Transverse colon (tissue), 4 donors: ENCODE results near the gene AFM. TPM values are rescaled to one million over a fixed set of nuclear protein-coding genes. Genes with fewer than 3 reads are reported as not detected.

Experiments used
- DNase-seq: peaks from one replicate; pipeline ENCODE4 v3.0.0-alpha.2; 2019
- H3K27ac ChIP-seq, 4 donors: fragments of 200-600 bp; sonication (generic); 2 replicates each; pipeline ENCODE4 v1.5.1; 2016 to 2018; ENCODE audit warnings: inconsistent platforms in 4 of 4
- H3K27me3 ChIP-seq: fragments of 200-600 bp; sonication (generic); 2 replicates; pipeline ENCODE4 v1.5.1; 2017; ENCODE audit warnings: inconsistent platforms
- H3K36me3 ChIP-seq, 4 donors: fragments of 200-600 bp; sonication (generic); 2 replicates each; pipeline ENCODE4 v1.5.1; 2017 to 2019; ENCODE audit warnings: inconsistent platforms in 4 of 4
- H3K4me1 ChIP-seq, 4 donors: fragments of 200-600 bp; sonication (generic); 2 replicates each; pipeline ENCODE4 v1.5.1; 2017 to 2020; ENCODE audit warnings: inconsistent platforms in 4 of 4
- H3K4me3 ChIP-seq, 4 donors: fragments of 200-600 bp; sonication (generic); 1 replicate in 1 of 4; 2 replicates in 3 of 4; pipeline versions ENCODE4 v1.5.1 to v1.6.1; 2017 to 2019; ENCODE audit warnings: inconsistent platforms in 4 of 4
- H3K9me3 ChIP-seq, 2 donors: fragments of 200-600 bp; sonication (generic); 2 replicates each; pipeline ENCODE4 v1.5.1; 2017 to 2019; ENCODE audit warnings: inconsistent platforms in 2 of 2
- EP300 ChIP-seq: sonication (generic); formaldehyde crosslinking; IDR thresholded peaks from one replicate; pipeline ENCODE4 v1.6.1; 2017; ENCODE audit warnings: antibody characterized with exemption, low read depth
- POLR2A ChIP-seq: fragments of 450-650 bp; IDR thresholded peaks from one replicate; pipeline ENCODE4 v1.6.1; 2016; ENCODE audit warnings: antibody characterized with exemption, mild to moderate bottlenecking, moderate library complexity
- POLR2AphosphoS5 ChIP-seq, 3 donors: sonication (generic); formaldehyde crosslinking; IDR thresholded peaks; one replicate each; pipeline ENCODE4 v1.6.1; 2016; ENCODE audit warnings: antibody characterized with exemption in 3 of 3
- WGBS, 2 donors: methylation state at CpG; one replicate each; pipeline ENCODE4 v1.1.5; 2018; ENCODE audit warnings: low coverage in 1 of 2; 5-methylcytosine and 5-hydroxymethylcytosine counted together
- in situ Hi-C, 4 donors: fragments of 200-750 bp; cut with MboI; loops; one replicate each; pipeline versions ENCODE4 v1.15.0 to v1.15.1; 2017; ENCODE audit warnings: low sequenced_read_pairs in 3 of 4, low pct_ligation_motif_present in 1 of 4, low pct_unique_long_range_greater_than_20kb in 1 of 4
- intact Hi-C: fragments of 100-400 bp; cut with DNase I; formaldehyde crosslinking; loops from one replicate; pipeline ENCODE4 v1.15.1; 2023; ENCODE audit warnings: low total_unique reads
- total RNA-seq, 4 donors: library from RNA; depleted of rRNA; stranded (reverse); fragments of >200 nt; gene quantifications; one replicate each; pipeline ENCODE4 v1.1.0, GENCODE V29; 2016
- TF ChIP-seq, protein P1 (sequence below), 5 experiments: fragments of 200-600 bp in 3 of 5; fragments of 450-650 bp in 2 of 5; sonication (generic) in 3 of 5; IDR thresholded peaks; 1 replicate in 2 of 5; 2 replicates in 3 of 5; pipeline ENCODE4 v1.5.1; 2016 to 2017; ENCODE audit warnings: antibody characterized with exemption in 5 of 5, inconsistent platforms in 3 of 5, mild to moderate bottlenecking in 2 of 5, moderate library complexity in 1 of 5

The AFM gene
- total RNA-seq, 4 donors from 2014 or later = not detected

- Histone ChIP-seq H3K27ac (no peak overlapping the region), H3K4me1 (no peaks in the 10 kb centered on the region), H3K9me3 (no peaks in the 10 kb centered on the region), H3K36me3 (no peaks in the 10 kb centered on the region), H3K27me3 (no peaks in the 10 kb centered on the region), H3K4me3 (no peak overlapping the region)
- DNase-seq = no peak
- WGBS, 2 donors = 83 to 86% methylated on average over 7 of the region's 7 CpGs
- intact Hi-C loops = no loop called here
- in situ Hi-C loops = no loop called here
- TF ChIP-seq POLR2A (no peak), EP300 (no peak), POLR2AphosphoS5 (IDR thresholded peaks at IDR 0.05) (no peak)
- TF ChIP-seq, protein P1, sequence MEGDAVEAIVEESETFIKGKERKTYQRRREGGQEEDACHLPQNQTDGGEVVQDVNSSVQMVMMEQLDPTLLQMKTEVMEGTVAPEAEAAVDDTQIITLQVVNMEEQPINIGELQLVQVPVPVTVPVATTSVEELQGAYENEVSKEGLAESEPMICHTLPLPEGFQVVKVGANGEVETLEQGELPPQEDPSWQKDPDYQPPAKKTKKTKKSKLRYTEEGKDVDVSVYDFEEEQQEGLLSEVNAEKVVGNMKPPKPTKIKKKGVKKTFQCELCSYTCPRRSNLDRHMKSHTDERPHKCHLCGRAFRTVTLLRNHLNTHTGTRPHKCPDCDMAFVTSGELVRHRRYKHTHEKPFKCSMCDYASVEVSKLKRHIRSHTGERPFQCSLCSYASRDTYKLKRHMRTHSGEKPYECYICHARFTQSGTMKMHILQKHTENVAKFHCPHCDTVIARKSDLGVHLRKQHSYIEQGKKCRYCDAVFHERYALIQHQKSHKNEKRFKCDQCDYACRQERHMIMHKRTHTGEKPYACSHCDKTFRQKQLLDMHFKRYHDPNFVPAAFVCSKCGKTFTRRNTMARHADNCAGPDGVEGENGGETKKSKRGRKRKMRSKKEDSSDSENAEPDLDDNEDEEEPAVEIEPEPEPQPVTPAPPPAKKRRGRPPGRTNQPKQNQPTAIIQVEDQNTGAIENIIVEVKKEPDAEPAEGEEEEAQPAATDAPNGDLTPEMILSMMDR (IDR thresholded peaks at IDR 0.05) = no peak
These were observed 35.9 kb upstream of the AFM start for GRCh38 chr4:73445383-73446335.

DNA sequence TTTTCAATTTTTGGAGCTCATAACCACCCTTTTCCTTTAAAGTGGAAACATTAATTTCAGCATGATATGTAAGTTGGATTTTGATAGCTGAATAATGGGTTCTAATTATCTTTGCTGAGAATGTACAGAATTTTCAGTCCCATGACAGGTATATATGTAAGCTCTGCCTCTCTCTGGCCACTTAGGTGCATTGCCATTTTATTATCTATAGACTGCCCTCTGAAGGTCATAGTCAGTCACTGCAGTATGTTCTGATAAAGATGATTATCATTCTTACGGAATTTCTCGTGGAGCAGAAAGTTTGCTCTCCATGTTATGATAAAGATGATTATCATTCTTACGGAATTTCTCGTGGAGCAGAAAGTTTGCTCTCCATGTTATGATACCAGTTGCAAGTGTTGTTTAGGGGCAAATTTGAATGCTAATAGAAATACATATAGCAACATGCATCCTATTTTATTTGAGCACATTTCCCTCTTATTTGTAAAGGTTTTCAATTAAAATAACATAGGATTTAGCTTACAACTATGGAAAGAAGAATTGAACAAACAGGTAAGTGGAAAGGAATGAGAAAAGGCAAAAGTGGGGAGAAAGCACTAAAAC, 35.1 kb upstream of the AFM start:
- intact Hi-C loops = no loop called here
- no peak for DNase-seq
- in situ Hi-C loops = no loop called here
- 8 to 10% methylated on average over 2 to 4 of the region's 4 CpGs for WGBS, 2 donors
- Histone ChIP-seq H3K9me3 (no peaks in the 10 kb centered on the region), H3K4me1 (no peaks in the 10 kb centered on the region), H3K4me3 (no peak overlapping the region), H3K27ac (no peak overlapping the region), H3K27me3 (no peaks in the 10 kb centered on the region), H3K36me3 (no peaks in the 10 kb centered on the region)
- TF ChIP-seq, protein P1 (IDR thresholded peaks at IDR 0.05) = peak; percentile 57 to 78 (median 70)
- TF ChIP-seq POLR2AphosphoS5 (IDR thresholded peaks at IDR 0.05) = no peak

GRCh38 chr4:73447671-73448070, 33.9 kb upstream of the AFM start:
- Histone ChIP-seq H3K27me3 (no peaks in the 10 kb centered on the region), H3K36me3 (no peaks in the 10 kb centered on the region), H3K9me3 (no peaks in the 10 kb centered on the region), H3K27ac (no peak overlapping the region), H3K4me3 (no peak overlapping the region), H3K4me1 (peaks cover 0 to 2% (median under 1%) of the 10 kb centered on the region in 4 donors)
- 82 to 85% methylated on average over 4 of the region's 4 CpGs for WGBS, 2 donors
- no peak for DNase-seq
- no peak for TF ChIP-seq EP300
- TF ChIP-seq POLR2AphosphoS5 (IDR thresholded peaks at IDR 0.05) = no peak
- TF ChIP-seq POLR2A = no peak
- TF ChIP-seq, protein P1 (IDR thresholded peaks at IDR 0.05) = no peak
- in situ Hi-C loops (no loop called here), intact Hi-C loops (no loop called here)

GRCh38 chr4:73448448-73449203, 32.9 kb upstream of the AFM start:
- Histone ChIP-seq H3K36me3 (no peaks in the 10 kb centered on the region), H3K4me1 (peaks cover 0 to 7% (median 3%) of the 10 kb centered on the region in 4 donors), H3K27ac (no peak overlapping the region), H3K27me3 (no peaks in the 10 kb centered on the region), H3K9me3 (no peaks in the 10 kb centered on the region), H3K4me3 (no peak overlapping the region)
- in situ Hi-C loops = no loop called here
- DNase-seq = no peak
- no peak for TF ChIP-seq POLR2AphosphoS5 (IDR thresholded peaks at IDR 0.05)
- TF ChIP-seq, protein P1 (IDR thresholded peaks at IDR 0.05) = no peak
- TF ChIP-seq POLR2A = no peak
- no peak for TF ChIP-seq EP300
- intact Hi-C loops = no loop called here
- WGBS, 2 donors = 82 to 86% methylated on average over 4 of the region's 4 CpGs
